Measurements from ENCODE around the gene CCSER2. TPM values are rescaled to one million over a fixed set of nuclear protein-coding genes. Genes with fewer than 3 reads are reported as not detected.

Gene CCSER2
- polyA plus RNA-seq, 2 of the 4 experiments (the other 2 are of a cell fraction) = 9.2 to 28.2 TPM

DNA sequence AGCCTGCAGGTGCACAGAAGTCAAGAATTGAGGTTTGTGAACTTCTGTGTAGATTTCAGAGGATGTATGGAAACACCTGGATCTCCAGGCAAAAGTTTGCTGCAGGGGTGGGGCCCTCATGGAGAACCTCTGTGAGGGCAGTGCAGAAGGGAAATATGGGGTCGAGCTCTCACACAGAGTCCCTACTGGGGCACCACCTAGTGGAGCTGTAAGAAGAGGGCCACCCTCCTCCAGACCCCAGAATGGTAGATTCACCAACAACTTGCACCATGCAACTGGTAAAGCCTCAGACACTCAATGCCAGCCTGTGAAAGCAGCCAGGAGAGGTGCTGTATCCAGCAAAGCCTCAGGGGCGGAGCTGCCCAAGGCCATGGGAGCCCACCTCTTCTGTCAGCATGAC lies 205.8 kb downstream of the CCSER2 start:
- DNase-seq (ENCODE audit: low read depth in 1 of 2, low spot score in 1 of 2) = no peak
- Histone ChIP-seq H3K4me3 (no peak overlapping the region), H3K4me1 (no peaks in the 10 kb centered on the region), H3K9me3 (no peaks in the 10 kb centered on the region), H3K4me2 (no peak overlapping the region), H3K27ac (no peak overlapping the region)
- no peak for FAIRE-seq
- ChIA-PET CTCF (interaction anchor here (1.4 to 12.0 kb wide), 4 partner anchors 11 to 271 kb away, joined by 3 to 341 read pairs (median 8); no protein-coding TSS in a partner anchor), POLR2A (no interaction called here)
- 48% methylated on average over 2 of the region's 2 CpGs for WGBS (ENCODE audit: missing lambda C conversion rate)
- peak in 1 of 2 experiments; percentile 23; a peak in 2 of 6 replicates for ATAC-seq
- TF ChIP-seq HDAC2 (IDR thresholded peaks at IDR 0.05) (no peak), TFCP2L1 (CRISPR knock-in tag; IDR thresholded peaks at IDR 0.05) (no peak), HOXA7 (CRISPR knock-in tag; IDR thresholded peaks at IDR 0.05) (no peak), FOXS1 (CRISPR knock-in tag; IDR thresholded peaks at IDR 0.05) (no peak), EP300 (IDR thresholded peaks at IDR 0.05) (no peak), RNF2 (IDR thresholded peaks at IDR 0.05; ENCODE audit: borderline replicate concordance, low read depth) (no peak), REST (IDR thresholded peaks at IDR 0.05) (no peak), RARB (CRISPR knock-in tag; IDR thresholded peaks at IDR 0.05) (no peak), HEYL (CRISPR knock-in tag; IDR thresholded peaks at IDR 0.05) (no peak), RAD21 (conservative IDR thresholded peaks at IDR 0.05 in 1 of 2, IDR thresholded peaks at IDR 0.05 in 1 of 2) (peak in 1 of 2 experiments; percentile 37; a peak in 2 of 5 replicates), FOSB (CRISPR knock-in tag; IDR thresholded peaks at IDR 0.05) (no peak), CEBPB (IDR thresholded peaks at IDR 0.05) (no peak), CTCF (IDR thresholded peaks at IDR 0.05) (0 out of 3 replicates have a peak, but pooled peaks have one; percentile 12), CHD4 (IDR thresholded peaks at IDR 0.05; ENCODE audit: borderline replicate concordance) (no peak), MYC (IDR thresholded peaks at IDR 0.05; ENCODE audit: borderline replicate concordance, low read length) (no peak), HOXB13 (CRISPR knock-in tag; IDR thresholded peaks at IDR 0.05; ENCODE audit: low read depth) (no peak)

GRCh38 chr10:84537447-84537931 lies 209.1 kb downstream of the CCSER2 start:
- Histone ChIP-seq H3K27ac (no peak overlapping the region), H3K9me3 (no peaks in the 10 kb centered on the region), H3K4me1 (peaks cover 10% of the 10 kb centered on the region), H3K4me3 (no peak overlapping the region), H3K4me2 (peak overlapping the region; percentile 41; the same call in 2 of the 3 replicates)
- FAIRE-seq = no peak
- peak; percentile 44 to 72; a peak in 5 of 6 replicates for ATAC-seq
- peak; percentile 57 to 67 for DNase-seq (ENCODE audit: low read depth in 1 of 2, low spot score in 1 of 2)
- TF ChIP-seq ESRRA (IDR thresholded peaks at IDR 0.05; ENCODE audit: borderline replicate concordance, low read length) (no peak), HOXA7 (CRISPR knock-in tag; IDR thresholded peaks at IDR 0.05) (no peak), CEBPB (IDR thresholded peaks at IDR 0.05) (peak; percentile 51 to 68; a peak in 3 of 4 replicates), CTCF (IDR thresholded peaks at IDR 0.05) (peak; percentile 92), RAD21 (conservative IDR thresholded peaks at IDR 0.05 in 1 of 2, IDR thresholded peaks at IDR 0.05 in 1 of 2) (peak; percentile 93 to 95), ATOH8 (CRISPR knock-in tag; IDR thresholded peaks at IDR 0.05; ENCODE audit: low read depth) (no peak), FOSB (CRISPR knock-in tag; IDR thresholded peaks at IDR 0.05) (no peak), CBX8 (IDR thresholded peaks at IDR 0.05) (no peak), HEYL (CRISPR knock-in tag; IDR thresholded peaks at IDR 0.05) (no peak), SMC3 (IDR thresholded peaks at IDR 0.05) (peak; percentile 94)
- ChIA-PET POLR2A (no interaction called here), CTCF (interaction anchor here (0.6 to 12.0 kb wide), 70 partner anchors 9 to 1877 kb away, joined by 3 to 341 read pairs (median 5); partner anchors contain the start of gene RGR)
- WGBS (ENCODE audit: missing lambda C conversion rate) = 7% methylated on average over 8 of the region's 8 CpGs

Measured in A549 (cell line).